MM.1S (cell line): Measurements from ENCODE around the gene UPF3B.
"Not testable (repeated sequence)": the region's sequence is repeated elsewhere in the genome, so short reads cannot be mapped to it uniquely, and the experiment has no call there.

Experiments used
- DNase-seq: peaks from one replicate; pipeline ENCODE4 v3.0.0-alpha.2; 2015
- H2AFZ ChIP-seq: fragments of 300-600 bp; sonication (generic); 2 replicates; pipeline ENCODE4 v1.6.0; 2016; ENCODE audit warnings: antibody characterized with exemption, low read length
- H3F3A ChIP-seq: fragments of 300-600 bp; sonication (generic); 2 replicates; pipeline ENCODE4 v1.6.1; 2016; ENCODE audit warnings: mild to moderate bottlenecking, antibody characterized with exemption, low read length, moderate library complexity, mixed read lengths; ENCODE audit not compliant: insufficient read depth
- H3K27ac ChIP-seq: fragments of 300-600 bp; sonication (generic); 2 replicates; pipeline ENCODE4 v1.5.1; 2016; ENCODE audit warnings: mild to moderate bottlenecking, low read length
- H3K27me3 ChIP-seq: fragments of 300-600 bp; sonication (generic); replicated peaks from 2 replicates; pipeline ENCODE4 v1.6.0; 2016; ENCODE audit warnings: low read length; ENCODE audit not compliant: insufficient read depth
- H3K36me3 ChIP-seq: fragments of 300-600 bp; sonication (generic); replicated peaks from 2 replicates; pipeline ENCODE4 v1.6.1; 2016; ENCODE audit warnings: mild to moderate bottlenecking, low read length, mixed read lengths; ENCODE audit not compliant: insufficient read depth
- H3K4me1 ChIP-seq: fragments of 300-600 bp; sonication (generic); 2 replicates; pipeline ENCODE4 v1.6.1; 2016; ENCODE audit warnings: low read length, mixed read lengths
- H3K4me2 ChIP-seq: fragments of 300-600 bp; sonication (generic); 2 replicates; pipeline ENCODE4 v1.6.0; 2016; ENCODE audit warnings: low read depth, low read length
- H3K4me3 ChIP-seq: fragments of 300-600 bp; sonication (generic); 2 replicates; pipeline ENCODE4 v1.5.1; 2016; ENCODE audit warnings: low read length, mixed read lengths
- H3K79me2 ChIP-seq: fragments of 300-600 bp; sonication (generic); 2 replicates; pipeline ENCODE4 v1.6.1; 2016; ENCODE audit warnings: mixed run types, low read length, mixed read lengths
- H3K9ac ChIP-seq: fragments of 300-600 bp; sonication (generic); 2 replicates; pipeline ENCODE4 v1.6.1; 2016; ENCODE audit warnings: low read length, mixed read lengths
- H3K9me2 ChIP-seq: fragments of 300-600 bp; sonication (generic); replicated peaks from 2 replicates; pipeline ENCODE4 v1.6.1; 2016; ENCODE audit warnings: mild to moderate bottlenecking, low read length, mixed read lengths; ENCODE audit not compliant: insufficient read depth
- H3K9me3 ChIP-seq: fragments of 300-600 bp; sonication (generic); replicated peaks from 2 replicates; pipeline ENCODE4 v1.6.1; 2016; ENCODE audit warnings: mild to moderate bottlenecking, low read length, mixed read lengths; ENCODE audit not compliant: insufficient read depth
- H4K20me1 ChIP-seq: fragments of 300-600 bp; sonication (generic); 2 replicates; pipeline ENCODE4 v1.6.1; 2016; ENCODE audit warnings: mild to moderate bottlenecking, low read length, moderate library complexity, mixed read lengths; ENCODE audit not compliant: insufficient read depth
- CTCF ChIP-seq: fragments of 300-600 bp; sonication (generic); IDR thresholded peaks from 2 replicates; pipeline ENCODE4 v1.5.1; 2016; ENCODE audit warnings: antibody characterized with exemption, low read length, mixed read lengths
- EZH2 ChIP-seq: fragments of 300-600 bp; sonication (generic); optimal IDR thresholded peaks from 2 replicates; pipeline ENCODE3; 2017; ENCODE audit warnings: low read depth, mild to moderate bottlenecking, antibody characterized with exemption, low read length, mixed read lengths
- EZH2phosphoT487 ChIP-seq: fragments of 300-600 bp; sonication (generic); IDR thresholded peaks from 2 replicates; pipeline ENCODE4 v1.6.1; 2018; ENCODE audit warnings: antibody characterized with exemption, low read length

Gene UPF3B

GRCh38 chrX:119828446-119828845 lies 24.3 kb downstream of the UPF3B start:
- Histone ChIP-seq H3K9me2 (no peaks in the 10 kb centered on the region), H4K20me1 (no peaks in the 10 kb centered on the region), H3K9ac (no peak overlapping the region), H3K9me3 (no peaks in the 10 kb centered on the region), H3K4me1 (peaks cover 2% of the 10 kb centered on the region; the same call in 1 of the 2 replicates), H2AFZ (no peak overlapping the region), H3K27me3 (no peaks in the 10 kb centered on the region), H3K79me2 (no peaks in the 10 kb centered on the region), H3K4me3 (no peak overlapping the region), H3F3A (no peaks in the 10 kb centered on the region), H3K4me2 (no peak overlapping the region), H3K36me3 (no peaks in the 10 kb centered on the region), H3K27ac (no peak overlapping the region)
- TF ChIP-seq EZH2, result no peak
- TF ChIP-seq EZH2phosphoT487, result no peak
- no peak for TF ChIP-seq CTCF
- DNase-seq, result no peak

- no peak overlapping the region for H3K27ac ChIP-seq
- H3K4me2 ChIP-seq, result no peak overlapping the region
- H3K4me1 ChIP-seq, result 0 out of 2 replicates have a peak, but pooled peaks cover 5% of the 10 kb centered on the region
- H3K27me3 ChIP-seq, result no peaks in the 10 kb centered on the region
- H3K9me2 ChIP-seq, result no peaks in the 10 kb centered on the region
- no peak overlapping the region for H3K9ac ChIP-seq
- no peaks in the 10 kb centered on the region for H3K79me2 ChIP-seq
- no peak for DNase-seq
- H3F3A ChIP-seq, result no peaks in the 10 kb centered on the region; the same call in 1 of the 2 replicates
- no peaks in the 10 kb centered on the region for H3K9me3 ChIP-seq
- H3K36me3 ChIP-seq, result no peaks in the 10 kb centered on the region
- no peak for TF ChIP-seq CTCF
- H3K4me3 ChIP-seq, result no peak overlapping the region
- H2AFZ ChIP-seq, result no peak overlapping the region
- no peaks in the 10 kb centered on the region for H4K20me1 ChIP-seq
Measured at GRCh38 chrX:119826399-119826959, 26.3 kb downstream of the UPF3B start.

- H3K36me3 ChIP-seq, H3K4me3 ChIP-seq, H3F3A ChIP-seq, H2AFZ ChIP-seq, DNase-seq, H3K79me2 ChIP-seq, H3K9me2 ChIP-seq, H3K27ac ChIP-seq, H3K4me1 ChIP-seq, H3K9me3 ChIP-seq, H4K20me1 ChIP-seq, H3K27me3 ChIP-seq, H3K9ac ChIP-seq, H3K4me2 ChIP-seq: not testable (repeated sequence)
Measured at GRCh38 chrX:119824221-119824620, 28.5 kb downstream of the UPF3B start.

- not testable (repeated sequence) for H3K27me3 ChIP-seq, H4K20me1 ChIP-seq, H3K9me3 ChIP-seq, H3F3A ChIP-seq, H3K4me1 ChIP-seq, H3K79me2 ChIP-seq, H3K36me3 ChIP-seq, H3K9me2 ChIP-seq
- DNase-seq, result peak; percentile 88
- Histone ChIP-seq H2AFZ (peak overlapping the region; percentile 60), H3K9ac (peak overlapping the region; percentile 30; the same call in 1 of the 2 replicates), H3K27ac (peak overlapping the region; percentile 73; the same call in 1 of the 2 replicates), H3K4me3 (peak overlapping the region; percentile 34), H3K4me2 (peak overlapping the region; percentile 53; the same call in 1 of the 2 replicates)
Measured at GRCh38 chrX:119821703-119822102, 31.1 kb downstream of the UPF3B start.
